T-cell (primary cell): ENCODE data around the gene SMG6. TPM values are rescaled to one million over a fixed set of nuclear protein-coding genes. Genes with fewer than 3 reads are reported as not detected.

Experiments used
- ATAC-seq, 4 experiments: fragments of 200-7000 bp in 3 of 4; fragments of 150-1000 bp in 1 of 4; cut with Tn5 transposase; replicated peaks in 1 of 4; 1 replicate in 3 of 4; 2 replicates in 1 of 4; pipeline ENCODE4 v1.10.0; 2021; ENCODE audit warnings: moderate library complexity in 3 of 4, mild to moderate bottlenecking in 2 of 4, moderate number of reproducible peaks in 1 of 4
- CTCF ChIA-PET, 2 donors: fragments of 300-600 bp; sonication (Branson Sonifier 250); formaldehyde crosslinking; loops; one replicate each; lab custom pipeline; 2022; ENCODE audit warnings: antibody characterized with exemption in 2 of 2; lab: Charles Lee
- POLR2A ChIA-PET, 2 donors: fragments of 300-600 bp; sonication (Branson Sonifier 250); formaldehyde crosslinking; loops; one replicate each; lab custom pipeline; 2022; ENCODE audit warnings: antibody characterized with exemption in 2 of 2; lab: Charles Lee
- DNase-seq, 35 experiments: peaks; one replicate each; pipeline versions ENCODE4 v3.0.0 to v3.0.0-alpha.2; 2013 to 2023
- H3K27ac ChIP-seq: one replicate; pipeline ENCODE4 v1.5.1; 2013; ENCODE audit warnings: low read length
- H3K27me3 ChIP-seq, 2 experiments: replicated peaks in 1 of 2; 1 replicate in 1 of 2; 2 replicates in 1 of 2; pipeline versions ENCODE4 v1.6.1 to v1.7.0; 2013; ENCODE audit warnings: low read length in 1 of 2, mixed read lengths in 1 of 2; ENCODE audit not compliant: control insufficient read depth in 2 of 2, insufficient read depth in 2 of 2; ENCODE audit errors: extremely low read depth in 1 of 2
- H3K36me3 ChIP-seq, 2 donors: 1 replicate in 1 of 2; 2 replicates in 1 of 2; pipeline versions ENCODE4 v1.6.1 to v1.7.0; 2013; ENCODE audit warnings: low read length in 1 of 2; ENCODE audit not compliant: control insufficient read depth in 2 of 2, insufficient read depth in 1 of 2; ENCODE audit errors: extremely low read depth in 1 of 2
- H3K4me1 ChIP-seq, 2 experiments: 1 replicate in 1 of 2; 2 replicates in 1 of 2; pipeline versions ENCODE4 v1.6.1 to v1.7.0; 2013; ENCODE audit warnings: low read length in 2 of 2, mixed read lengths in 1 of 2; ENCODE audit not compliant: insufficient read depth in 2 of 2, control insufficient read depth in 1 of 2; ENCODE audit errors: extremely low read depth in 1 of 2
- H3K4me3 ChIP-seq, 2 donors: 1 replicate in 1 of 2; 2 replicates in 1 of 2; pipeline versions ENCODE4 v1.5.1 to v1.7.0; 2013; ENCODE audit warnings: mild to moderate bottlenecking in 2 of 2, low read length in 1 of 2, moderate library complexity in 1 of 2; ENCODE audit not compliant: control insufficient read depth in 1 of 2; ENCODE audit errors: extremely low read depth in 1 of 2
- H3K9me3 ChIP-seq: 2 replicates; pipeline ENCODE4 v1.7.0; 2013
- H3K27ac Mint-ChIP-seq, 2 donors: one replicate each; pipeline ENCODE4 v1.8.0; 2020 to 2021; ENCODE audit warnings: mild to moderate bottlenecking in 2 of 2, mixed read lengths in 2 of 2
- H3K27me3 Mint-ChIP-seq, 2 donors: one replicate each; pipeline ENCODE4 v1.8.0; 2021 to 2022; ENCODE audit warnings: mixed read lengths in 2 of 2
- H3K36me3 Mint-ChIP-seq: one replicate; pipeline ENCODE4 v1.8.0; 2021; ENCODE audit warnings: mixed read lengths
- H3K4me1 Mint-ChIP-seq, 3 donors: one replicate each; pipeline ENCODE4 v1.8.0; 2020 to 2022; ENCODE audit warnings: mixed read lengths in 3 of 3, mild to moderate bottlenecking in 1 of 3
- H3K4me3 Mint-ChIP-seq, 3 donors: one replicate each; pipeline ENCODE4 v1.8.0; 2020 to 2022; ENCODE audit warnings: mild to moderate bottlenecking in 3 of 3, mixed read lengths in 3 of 3, moderate library complexity in 3 of 3
- H3K9me3 Mint-ChIP-seq, 3 donors: one replicate each; pipeline ENCODE4 v1.8.0; 2020 to 2022; ENCODE audit warnings: mixed read lengths in 3 of 3
- WGBS: methylation state at CpG from one replicate; pipeline ENCODE4 v1.1.5; 2013; ENCODE audit warnings: missing lambda C conversion rate; ENCODE audit not compliant: insufficient coverage; 5-methylcytosine and 5-hydroxymethylcytosine counted together
- total RNA-seq, 35 experiments: library from RNA in 6 of 35; stranded (reverse) in 6 of 35; fragments of 120-200 nt in 1 of 35; gene quantifications; one replicate each; pipeline versions ENCODE4 v1.2.1 to v1.2.4 and lab custom pipeline; 2013 to 2026

Gene SMG6
- total RNA-seq, 5 donors from 2014 or later (not counting 1 experiment from before 2014, with no cell fraction given) = 42.7 to 55.4 (median 45.9) TPM

GRCh38 chr17:2120586-2121335 lies 182.8 kb downstream of the SMG6 start:
- Histone ChIP-seq H3K4me1 (peaks cover 16 to 19% of the 10 kb centered on the region in 2 experiments), H3K27me3 (no peaks in the 10 kb centered on the region), H3K9me3 (no peaks in the 10 kb centered on the region), H3K36me3 (peaks cover 4 to 9% of the 10 kb centered on the region in 2 donors), H3K4me3 (no peak overlapping the region), H3K27ac (no peak overlapping the region)
- ATAC-seq (no peak), DNase-seq (no peak)
- CTCF ChIA-PET = interaction anchor here in 1 of 2 donors (0.6 kb wide), 1 partner anchor 13 kb away, joined by 3 read pairs; no protein-coding TSS in a partner anchor
- peaks cover 24% of the 10 kb centered on the region for H3K36me3 Mint-ChIP-seq
- H3K27me3 Mint-ChIP-seq = no peaks in the 10 kb centered on the region
- no peaks in the 10 kb centered on the region for H3K9me3 Mint-ChIP-seq
- H3K4me3 Mint-ChIP-seq = no peak overlapping the region
- POLR2A ChIA-PET = no interaction called here
- H3K4me1 Mint-ChIP-seq = peaks cover 19 to 26% (median 21%) of the 10 kb centered on the region in 3 donors
- WGBS = 100% methylated on average over 5 of the region's 8 CpGs
- no peak overlapping the region for H3K27ac Mint-ChIP-seq

- no peaks in the 10 kb centered on the region for H3K4me1 Mint-ChIP-seq
- peaks cover 12% of the 10 kb centered on the region for H3K36me3 Mint-ChIP-seq
- no peaks in the 10 kb centered on the region for H3K27me3 Mint-ChIP-seq
- DNase-seq (no peak), ATAC-seq (no peak)
- H3K36me3 ChIP-seq = peaks cover 0 to 4% of the 10 kb centered on the region in 2 donors
- no peaks in the 10 kb centered on the region for H3K9me3 ChIP-seq
- H3K9me3 Mint-ChIP-seq = no peaks in the 10 kb centered on the region
- no peaks in the 10 kb centered on the region for H3K4me1 ChIP-seq
- POLR2A ChIA-PET = no interaction called here
- no peaks in the 10 kb centered on the region for H3K27me3 ChIP-seq
- no peak overlapping the region for H3K27ac ChIP-seq
- 97% methylated on average over 6 of the region's 6 CpGs for WGBS
- no peak overlapping the region for H3K4me3 ChIP-seq
- CTCF ChIA-PET = no interaction called here
- no peak overlapping the region for H3K27ac Mint-ChIP-seq
- no peak overlapping the region for H3K4me3 Mint-ChIP-seq
These were observed 190.3 kb downstream of the SMG6 start for GRCh38 chr17:2113279-2113622.

- H3K4me1 Mint-ChIP-seq = no peaks in the 10 kb centered on the region
- no peak for ATAC-seq
- ChIA-PET POLR2A (no interaction called here), CTCF (no interaction called here)
- WGBS = 96% methylated on average over 4 of the region's 5 CpGs
- no peak overlapping the region for H3K4me3 Mint-ChIP-seq
- no peaks in the 10 kb centered on the region for H3K4me1 ChIP-seq
- H3K27me3 Mint-ChIP-seq = no peaks in the 10 kb centered on the region
- no peak overlapping the region for H3K27ac Mint-ChIP-seq
- peaks cover 0 to 7% of the 10 kb centered on the region in 2 donors for H3K36me3 ChIP-seq
- no peaks in the 10 kb centered on the region for H3K9me3 Mint-ChIP-seq
- H3K36me3 Mint-ChIP-seq = peaks cover 15% of the 10 kb centered on the region
- DNase-seq = no peak
- H3K27ac ChIP-seq = no peak overlapping the region
- no peaks in the 10 kb centered on the region for H3K9me3 ChIP-seq
- no peak overlapping the region for H3K4me3 ChIP-seq
- no peaks in the 10 kb centered on the region for H3K27me3 ChIP-seq
These were observed 191.9 kb downstream of the SMG6 start for GRCh38 chr17:2111691-2112090.

DNA sequence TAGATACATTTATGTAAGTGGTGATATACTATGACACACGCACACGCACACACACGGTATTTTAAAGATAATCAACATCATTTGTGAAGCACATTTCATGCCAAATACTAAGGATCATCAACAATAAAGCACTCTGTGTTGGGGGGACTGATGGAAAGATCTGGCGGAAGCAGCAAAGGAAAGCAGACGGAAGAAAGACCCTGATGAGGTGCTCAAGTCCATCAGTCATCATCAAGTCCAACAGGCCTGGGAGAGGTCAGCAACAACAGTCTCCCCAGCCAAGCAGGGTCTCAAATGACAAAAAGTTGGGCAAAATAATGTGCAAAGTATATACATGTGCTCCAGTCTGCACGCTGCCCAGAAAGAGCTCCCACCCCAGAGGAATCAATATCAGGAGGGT lies 193.1 kb downstream of the SMG6 start:
- H3K27me3 ChIP-seq = no peaks in the 10 kb centered on the region
- H3K36me3 Mint-ChIP-seq = peaks cover 16% of the 10 kb centered on the region
- no peak overlapping the region for H3K4me3 Mint-ChIP-seq
- H3K9me3 ChIP-seq = no peaks in the 10 kb centered on the region
- H3K4me1 ChIP-seq = no peaks in the 10 kb centered on the region
- POLR2A ChIA-PET = no interaction called here
- CTCF ChIA-PET = interaction anchor here in 1 of 2 donors (0.6 kb wide), 1 partner anchor 134 kb away, joined by 4 read pairs; no protein-coding TSS in a partner anchor
- DNase-seq (no peak), ATAC-seq (no peak)
- peaks cover 0 to 3% (median 0%) of the 10 kb centered on the region in 3 donors for H3K4me1 Mint-ChIP-seq
- H3K9me3 Mint-ChIP-seq = no peaks in the 10 kb centered on the region
- H3K27ac Mint-ChIP-seq = no peak overlapping the region
- no peak overlapping the region for H3K4me3 ChIP-seq
- no peak overlapping the region for H3K27ac ChIP-seq
- H3K27me3 Mint-ChIP-seq = no peaks in the 10 kb centered on the region
- 100% methylated on average over 2 of the region's 6 CpGs for WGBS
- H3K36me3 ChIP-seq = peaks cover 0 to 14% of the 10 kb centered on the region in 2 donors

- no peaks in the 10 kb centered on the region for H3K27me3 ChIP-seq
These were observed 195.4 kb downstream of the SMG6 start for GRCh38 chr17:2108170-2108569.

DNA sequence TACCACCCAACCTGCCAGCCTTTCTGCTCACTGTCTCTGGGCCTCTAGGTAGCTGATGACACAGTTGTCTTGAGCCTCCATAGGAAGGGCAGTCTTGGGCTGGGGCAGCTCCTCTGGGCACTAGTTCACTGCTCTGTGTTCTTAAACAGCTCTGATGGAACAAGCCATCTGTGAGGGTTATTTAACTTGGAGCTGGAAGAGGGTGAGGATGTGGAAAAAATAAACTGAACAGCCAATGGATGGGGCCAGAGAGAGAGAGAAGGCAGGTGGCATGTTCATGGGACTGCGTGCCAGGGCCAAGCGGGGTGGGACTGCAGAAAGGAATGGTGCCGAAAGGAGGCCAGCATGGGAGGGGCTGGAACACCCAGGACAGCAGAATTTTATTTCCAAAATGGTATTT lies 196.1 kb downstream of the SMG6 start:
- Mint-ChIP-seq H3K9me3 (no peaks in the 10 kb centered on the region), H3K36me3 (peaks cover 21% of the 10 kb centered on the region), H3K27me3 (no peaks in the 10 kb centered on the region), H3K4me1 (peaks cover 8 to 14% (median 13%) of the 10 kb centered on the region in 3 donors), H3K27ac (no peak overlapping the region), H3K4me3 (no peak overlapping the region)
- no peaks in the 10 kb centered on the region for H3K4me1 ChIP-seq
- H3K27me3 ChIP-seq = no peaks in the 10 kb centered on the region
- H3K9me3 ChIP-seq = no peaks in the 10 kb centered on the region
- ChIA-PET CTCF (interaction anchor here in 1 of 2 donors (0.6 kb wide), 1 partner anchor 13 kb away, joined by 3 read pairs; no protein-coding TSS in a partner anchor), POLR2A (no interaction called here)
- no peak overlapping the region for H3K4me3 ChIP-seq
- H3K27ac ChIP-seq = no peak overlapping the region
- no peak for DNase-seq
- H3K36me3 ChIP-seq = peaks cover 0 to 18% of the 10 kb centered on the region in 2 donors
- ATAC-seq = no peak
- WGBS = 100% methylated on average over 2 of the region's 3 CpGs

More at GRCh38 chr17:2108170-2108569, 195.4 kb downstream of the SMG6 start:
- H3K27me3 Mint-ChIP-seq = no peaks in the 10 kb centered on the region
- peaks cover 0 to 18% of the 10 kb centered on the region in 2 donors for H3K36me3 ChIP-seq
- H3K27ac Mint-ChIP-seq = no peak overlapping the region
- no peaks in the 10 kb centered on the region for H3K9me3 Mint-ChIP-seq
- peaks cover 15% of the 10 kb centered on the region for H3K36me3 Mint-ChIP-seq
- H3K27ac ChIP-seq = no peak overlapping the region
- H3K4me1 ChIP-seq = no peaks in the 10 kb centered on the region
- DNase-seq (no peak), ATAC-seq (no peak)
- H3K9me3 ChIP-seq = no peaks in the 10 kb centered on the region
- ChIA-PET POLR2A (no interaction called here), CTCF (no interaction called here)
- peaks cover under 1 to 8% (median 6%) of the 10 kb centered on the region in 3 donors for H3K4me1 Mint-ChIP-seq
- H3K4me3 ChIP-seq = no peak overlapping the region
- WGBS = 71% methylated on average over 4 of the region's 8 CpGs
- H3K4me3 Mint-ChIP-seq = no peak overlapping the region
